ENCODE data around the gene B3GALT5.

Gene B3GALT5

DNA sequence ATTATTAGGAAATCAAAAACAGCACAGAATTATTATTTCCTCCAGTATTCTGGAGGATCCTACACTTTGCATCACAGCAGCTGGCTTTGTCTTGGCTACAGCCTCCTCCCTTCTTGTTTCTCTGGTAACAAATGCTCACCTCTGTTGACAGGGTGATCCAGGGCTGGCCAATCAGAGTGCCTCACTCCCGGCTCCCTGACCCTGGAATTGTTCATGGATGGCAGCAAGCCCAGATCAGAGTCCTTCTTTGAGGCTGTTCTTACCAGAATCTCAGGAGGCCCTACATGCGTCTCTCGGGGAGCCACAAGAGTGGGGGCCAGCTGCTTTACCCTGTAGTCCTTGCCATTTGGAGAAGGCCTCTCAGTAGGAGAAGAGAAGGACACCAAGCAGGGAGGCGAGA lies 83.9 kb downstream of the B3GALT5 start:
- TF ChIP-seq ZNF274 (IDR thresholded peaks at IDR 0.05; ENCODE audit: low read depth, low read length), result no peak
- no peak overlapping the region for H3K4me3 ChIP-seq (ENCODE audit: low read length)

DNA sequence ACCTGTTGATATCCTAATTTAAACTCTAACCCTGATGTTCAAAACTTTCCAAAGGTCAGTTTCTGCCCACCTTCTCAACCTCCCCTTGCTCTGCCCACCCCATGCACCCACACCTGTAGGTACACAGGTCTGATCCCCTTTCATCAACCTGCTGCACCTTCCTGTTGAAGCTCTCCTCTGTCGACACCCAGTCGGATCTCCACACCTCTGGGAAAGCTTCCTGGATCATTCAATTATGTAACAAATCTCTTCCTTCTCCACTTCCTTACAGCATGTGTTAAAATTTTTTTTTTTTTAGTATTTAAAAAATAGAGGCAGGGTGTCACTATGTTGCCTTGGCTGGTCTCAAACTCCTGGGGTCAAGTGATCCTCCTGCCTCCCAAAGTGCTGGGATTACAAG lies 87.6 kb downstream of the B3GALT5 start:
- H3K4me3 ChIP-seq (ENCODE audit: low read length), result no peak overlapping the region
- TF ChIP-seq ZNF274 (IDR thresholded peaks at IDR 0.05; ENCODE audit: low read depth, low read length), result no peak

DNA sequence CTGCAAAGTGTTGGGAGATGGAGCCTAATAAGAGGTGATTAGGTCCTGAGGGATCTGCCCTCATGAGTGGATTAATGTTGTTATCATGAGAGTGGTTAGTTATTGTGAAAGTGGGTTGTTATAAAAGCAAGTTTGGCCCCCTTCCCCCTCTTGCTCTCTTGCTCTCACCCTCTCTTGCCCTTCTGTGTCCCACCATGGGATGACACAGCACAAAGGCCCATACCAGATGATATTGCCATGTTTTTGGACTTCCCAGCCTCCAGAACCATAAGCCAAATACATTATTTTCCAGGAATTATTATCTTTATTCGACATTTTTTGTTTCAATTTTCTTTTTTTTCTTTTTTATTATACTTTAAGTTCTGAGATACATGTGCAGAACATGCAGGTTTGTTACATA lies 90.8 kb downstream of the B3GALT5 start:
- no peak overlapping the region for H3K4me3 ChIP-seq (ENCODE audit: low read length)
- TF ChIP-seq ZNF274 (IDR thresholded peaks at IDR 0.05; ENCODE audit: low read depth, low read length), result no peak

DNA sequence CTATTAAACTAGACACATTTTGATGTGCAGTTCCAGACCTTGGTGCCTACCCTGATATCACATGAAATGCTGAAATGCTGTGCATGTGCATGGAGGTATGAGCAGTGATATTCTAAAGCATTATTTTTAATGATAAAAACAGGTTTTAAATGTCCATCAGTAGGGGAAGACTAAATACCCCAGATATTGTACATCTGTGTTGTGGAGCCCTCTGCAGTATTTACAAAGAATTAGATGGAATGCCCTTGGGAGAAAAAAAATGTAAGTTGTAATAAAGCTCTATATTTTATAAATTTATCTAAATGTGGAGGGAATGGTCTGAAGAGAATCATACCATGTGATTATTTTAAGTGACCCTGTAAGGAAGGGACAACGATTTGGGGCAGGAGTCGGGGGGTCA lies 93.1 kb downstream of the B3GALT5 start:
- no peak for TF ChIP-seq ZNF274 (IDR thresholded peaks at IDR 0.05; ENCODE audit: low read depth, low read length)
- no peak overlapping the region for H3K4me3 ChIP-seq (ENCODE audit: low read length)

DNA sequence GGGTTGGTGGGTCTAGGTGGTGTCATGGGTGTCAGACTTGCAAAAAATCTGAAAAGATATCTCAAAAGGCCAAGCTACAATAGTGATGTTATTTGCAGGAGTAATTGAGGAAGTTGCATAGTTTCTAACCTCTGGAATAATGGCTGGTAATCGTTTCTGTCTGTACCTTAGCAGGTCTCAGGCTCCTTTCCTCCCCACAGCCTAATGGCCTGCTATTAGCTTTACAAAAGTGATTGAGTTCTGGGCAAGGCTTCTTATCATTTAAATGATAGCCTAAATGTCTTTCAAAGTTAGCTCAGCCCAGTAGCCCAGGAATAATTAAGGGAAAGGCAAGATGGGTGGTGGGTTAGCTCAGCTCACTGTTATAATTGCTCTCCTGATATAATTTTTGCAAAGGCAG lies 94.6 kb downstream of the B3GALT5 start:
- no peak overlapping the region for H3K4me3 ChIP-seq (ENCODE audit: low read length)

DNA sequence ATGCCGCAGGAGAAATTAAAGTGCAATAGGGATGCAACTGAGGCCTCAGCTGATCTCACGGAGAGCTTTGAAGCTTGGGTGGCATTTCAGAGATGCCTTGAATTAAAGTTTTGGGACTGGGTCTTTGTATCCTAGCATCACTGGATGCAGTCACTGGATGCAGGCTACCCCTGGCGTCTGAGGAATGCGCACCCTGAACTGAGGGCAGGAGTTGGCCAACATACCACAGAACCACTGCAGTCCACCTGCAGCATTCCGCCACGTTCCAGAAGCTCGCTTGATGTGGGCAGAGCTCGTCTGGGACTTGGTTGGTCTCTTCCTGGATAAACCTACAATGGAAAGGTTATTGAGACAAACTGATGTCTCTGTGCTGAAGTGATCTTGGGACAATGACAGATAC lies 98.1 kb downstream of the B3GALT5 start:
- no peak for TF ChIP-seq ZNF274 (IDR thresholded peaks at IDR 0.05; ENCODE audit: low read depth, low read length)
- H3K4me3 ChIP-seq (ENCODE audit: low read length), result no peak overlapping the region

More for the DNA sequence above, 94.6 kb downstream of the B3GALT5 start:
- TF ChIP-seq ZNF274 (IDR thresholded peaks at IDR 0.05; ENCODE audit: low read depth, low read length), result no peak

DNA sequence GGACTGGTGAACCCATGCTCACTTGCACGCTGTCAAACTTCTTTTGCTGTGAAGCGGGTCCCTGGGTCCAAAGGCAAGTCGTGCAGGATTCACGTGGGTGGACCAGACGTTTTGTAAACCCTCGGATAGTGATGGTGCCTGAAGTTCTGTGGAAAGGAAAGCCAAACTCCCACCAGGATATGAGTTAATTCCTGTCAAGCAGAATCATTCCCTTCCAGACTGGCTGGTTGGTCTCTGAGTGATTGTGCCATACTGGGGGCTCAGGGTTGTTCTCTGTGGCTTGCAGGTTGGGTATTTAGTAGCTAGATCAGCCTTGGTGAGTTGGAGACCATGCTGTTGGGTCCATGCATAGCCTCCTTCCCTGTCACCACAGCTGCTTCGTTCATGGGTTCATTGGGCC lies 99.5 kb downstream of the B3GALT5 start:
- H3K4me3 ChIP-seq (ENCODE audit: low read length), result no peak overlapping the region
- TF ChIP-seq ZNF274 (IDR thresholded peaks at IDR 0.05; ENCODE audit: low read depth, low read length), result no peak

DNA sequence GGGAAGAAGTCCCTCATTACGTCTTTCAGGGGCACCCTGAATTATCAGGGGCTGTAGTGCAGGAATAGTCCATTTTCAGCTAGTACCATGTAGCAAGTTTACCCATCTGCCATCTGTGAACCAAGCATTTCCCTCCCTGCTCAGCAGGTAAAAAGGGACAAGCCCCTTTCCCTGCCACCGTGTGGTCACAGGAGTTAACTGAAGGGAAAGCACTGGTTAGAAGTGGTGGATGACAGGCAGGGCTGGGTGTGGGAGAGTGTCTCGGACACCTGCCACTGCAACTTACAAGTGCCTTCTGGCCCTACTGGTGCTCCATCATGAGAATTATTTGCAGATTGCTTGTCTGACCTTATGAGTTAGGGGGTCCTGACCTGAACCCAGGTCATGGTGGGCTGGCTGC lies 100.2 kb downstream of the B3GALT5 start:
- no peak overlapping the region for H3K4me3 ChIP-seq (ENCODE audit: low read length)
- TF ChIP-seq ZNF274 (IDR thresholded peaks at IDR 0.05; ENCODE audit: low read depth, low read length), result no peak

DNA sequence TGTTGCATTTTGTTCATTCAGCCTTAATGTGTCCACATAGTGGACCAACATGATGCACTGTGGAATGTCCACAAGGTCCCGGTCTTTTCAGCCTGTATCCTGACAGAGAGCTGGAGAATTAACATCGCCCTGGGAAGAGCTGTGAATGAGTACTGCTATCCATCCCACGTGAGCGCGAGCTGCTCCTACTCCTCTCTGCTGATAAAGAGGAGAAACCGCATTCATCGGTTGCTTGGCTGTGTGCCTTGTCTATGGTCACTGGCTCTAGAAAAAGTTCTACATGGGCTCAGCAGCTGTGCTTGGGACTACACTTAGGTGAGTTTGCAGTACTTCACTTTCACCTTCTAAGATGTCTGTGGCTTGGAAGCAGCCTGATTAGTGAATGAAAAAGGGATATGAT lies 101.2 kb downstream of the B3GALT5 start:
- no peak for TF ChIP-seq ZNF274 (IDR thresholded peaks at IDR 0.05; ENCODE audit: low read depth, low read length)

DNA sequence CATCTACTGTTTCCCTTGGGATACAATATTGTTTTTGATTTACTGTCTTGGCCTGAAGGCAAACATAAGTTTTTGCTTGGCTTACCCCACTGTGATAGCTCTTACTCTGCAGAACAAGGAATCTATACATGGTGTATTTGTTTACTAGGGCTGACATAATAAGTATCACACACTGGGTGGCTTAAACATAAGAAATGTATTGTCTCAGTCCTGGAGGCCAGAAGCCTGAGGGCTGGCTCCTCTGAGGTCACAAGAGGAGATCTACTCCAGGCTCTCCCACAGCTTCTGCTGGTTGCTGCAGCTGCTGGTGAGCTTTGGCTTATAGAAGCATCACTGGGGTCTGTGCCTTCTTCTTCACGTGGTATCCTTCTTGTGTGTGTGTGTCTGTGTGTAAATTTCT lies 101.6 kb downstream of the B3GALT5 start:
- H3K4me3 ChIP-seq (ENCODE audit: low read length), result no peak overlapping the region

More for the DNA sequence above, 101.2 kb downstream of the B3GALT5 start:
- no peak overlapping the region for H3K4me3 ChIP-seq (ENCODE audit: low read length)

DNA sequence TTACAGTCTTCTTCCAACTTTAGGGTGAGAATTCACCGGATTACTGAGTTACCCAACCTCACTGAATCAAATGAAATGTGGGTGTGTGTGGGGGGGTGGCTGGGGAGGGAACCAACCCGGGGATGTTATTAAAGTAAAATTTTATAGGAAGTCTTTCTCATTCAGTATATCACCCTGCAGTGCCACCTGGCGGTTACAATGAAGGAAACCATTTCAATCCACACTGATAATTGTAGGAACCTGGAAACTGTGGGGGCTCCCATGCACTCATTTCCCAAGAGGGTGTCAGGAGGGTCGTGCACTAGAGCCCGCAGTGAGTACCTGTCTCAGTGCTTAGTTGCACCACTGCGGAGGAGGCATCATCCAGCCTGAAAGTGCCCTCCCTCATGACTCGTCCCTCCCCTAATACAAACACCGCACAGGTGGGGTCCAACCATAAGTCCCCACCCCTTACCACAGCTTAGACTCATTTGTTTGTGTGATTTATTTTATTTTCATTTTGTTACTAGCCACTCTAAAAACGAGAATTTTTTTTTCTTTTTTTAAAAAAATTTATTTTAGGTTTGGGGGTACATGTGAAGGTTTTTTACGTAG lies 103.2 kb downstream of the B3GALT5 start:
- TF ChIP-seq ZNF274 (IDR thresholded peaks at IDR 0.05; ENCODE audit: low read depth, low read length), result no peak
- no peak overlapping the region for H3K4me3 ChIP-seq (ENCODE audit: low read length)

More for the DNA sequence above, 101.6 kb downstream of the B3GALT5 start:
- no peak for TF ChIP-seq ZNF274 (IDR thresholded peaks at IDR 0.05; ENCODE audit: low read depth, low read length)

DNA sequence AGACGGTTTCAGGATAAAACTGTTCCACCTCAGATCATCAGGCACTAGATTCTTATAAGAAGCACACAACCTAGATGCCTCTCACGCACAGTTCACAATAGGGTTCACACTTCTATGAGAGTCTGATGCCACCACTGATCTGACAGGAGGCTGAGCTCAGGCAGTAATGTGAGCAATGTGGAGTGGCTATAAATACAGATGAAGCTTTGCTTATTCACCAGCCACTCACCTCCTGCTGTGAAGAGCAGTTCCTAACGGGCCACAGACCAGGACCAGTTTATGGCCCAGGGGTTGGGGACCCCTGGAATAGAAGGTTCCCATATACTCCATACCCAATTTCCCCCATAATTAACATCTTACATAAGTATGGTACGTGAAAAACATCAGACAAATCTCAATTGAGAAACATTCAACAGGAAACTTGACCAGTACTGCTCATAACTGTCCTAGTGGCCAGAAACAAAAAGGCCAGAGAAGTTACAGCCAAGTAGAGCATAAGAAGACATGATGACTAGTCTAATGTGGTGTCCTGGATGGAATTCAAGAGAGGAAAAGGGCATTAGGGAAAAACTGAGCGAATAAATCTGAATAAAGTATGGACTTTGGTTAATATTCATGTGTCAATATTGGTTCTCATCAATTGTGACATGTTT lies 107.5 kb downstream of the B3GALT5 start:
- no peak for TF ChIP-seq ZNF274 (IDR thresholded peaks at IDR 0.05; ENCODE audit: low read depth, low read length)
- H3K4me3 ChIP-seq (ENCODE audit: low read length), result no peak overlapping the region

DNA sequence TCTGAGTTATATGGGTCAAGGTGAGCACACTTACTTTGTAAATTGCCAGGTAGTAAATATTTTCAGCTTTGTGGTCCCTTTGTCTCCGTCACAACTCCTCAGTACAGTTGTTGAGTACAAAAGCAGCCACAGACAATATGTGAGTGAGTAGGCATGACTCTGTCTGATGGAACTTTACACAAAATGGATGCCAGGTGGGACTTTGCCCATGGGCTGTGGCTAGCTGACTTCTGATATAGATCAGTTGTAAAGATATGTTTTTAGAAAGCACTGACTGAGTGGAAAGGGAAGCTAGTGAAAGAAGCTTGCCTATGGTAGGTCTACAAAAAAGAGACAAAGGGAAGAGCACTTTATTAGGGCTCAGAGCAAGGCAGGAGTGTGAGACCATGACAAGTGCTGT lies 109.1 kb downstream of the B3GALT5 start:
- no peak overlapping the region for H3K4me3 ChIP-seq (ENCODE audit: low read length)
- TF ChIP-seq ZNF274 (IDR thresholded peaks at IDR 0.05; ENCODE audit: low read depth, low read length), result no peak

Measured in GM08714 (cell line).